IPS-15b (cell line): Measurements from ENCODE around the gene CCDC85B.
"Not testable (repeated sequence)": the region's sequence is repeated elsewhere in the genome, so short reads cannot be mapped to it uniquely, and the experiment has no call there.

Experiments used
- H3K27me3 ChIP-seq: one replicate; pipeline ENCODE4 v1.6.1; 2013; ENCODE audit warnings: low read length; ENCODE audit not compliant: control insufficient read depth, insufficient read depth
- H3K36me3 ChIP-seq: one replicate; pipeline ENCODE4 v1.6.1; 2013; ENCODE audit warnings: low read length; ENCODE audit not compliant: control insufficient read depth, insufficient read depth
- H3K4me1 ChIP-seq: one replicate; pipeline ENCODE4 v1.6.1; 2013; ENCODE audit warnings: mild to moderate bottlenecking, low read length; ENCODE audit not compliant: control insufficient read depth, insufficient read depth
- H3K4me3 ChIP-seq: one replicate; pipeline ENCODE4 v1.5.1; 2013; ENCODE audit warnings: low read depth, low read length
- H3K9ac ChIP-seq: one replicate; pipeline ENCODE4 v1.6.1; 2013; ENCODE audit warnings: low read depth, mild to moderate bottlenecking, low read length
- H3K9me3 ChIP-seq: one replicate; pipeline ENCODE4 v1.6.1; 2013; ENCODE audit warnings: mild to moderate bottlenecking, low read length; ENCODE audit not compliant: control insufficient read depth, insufficient read depth

Gene CCDC85B

DNA sequence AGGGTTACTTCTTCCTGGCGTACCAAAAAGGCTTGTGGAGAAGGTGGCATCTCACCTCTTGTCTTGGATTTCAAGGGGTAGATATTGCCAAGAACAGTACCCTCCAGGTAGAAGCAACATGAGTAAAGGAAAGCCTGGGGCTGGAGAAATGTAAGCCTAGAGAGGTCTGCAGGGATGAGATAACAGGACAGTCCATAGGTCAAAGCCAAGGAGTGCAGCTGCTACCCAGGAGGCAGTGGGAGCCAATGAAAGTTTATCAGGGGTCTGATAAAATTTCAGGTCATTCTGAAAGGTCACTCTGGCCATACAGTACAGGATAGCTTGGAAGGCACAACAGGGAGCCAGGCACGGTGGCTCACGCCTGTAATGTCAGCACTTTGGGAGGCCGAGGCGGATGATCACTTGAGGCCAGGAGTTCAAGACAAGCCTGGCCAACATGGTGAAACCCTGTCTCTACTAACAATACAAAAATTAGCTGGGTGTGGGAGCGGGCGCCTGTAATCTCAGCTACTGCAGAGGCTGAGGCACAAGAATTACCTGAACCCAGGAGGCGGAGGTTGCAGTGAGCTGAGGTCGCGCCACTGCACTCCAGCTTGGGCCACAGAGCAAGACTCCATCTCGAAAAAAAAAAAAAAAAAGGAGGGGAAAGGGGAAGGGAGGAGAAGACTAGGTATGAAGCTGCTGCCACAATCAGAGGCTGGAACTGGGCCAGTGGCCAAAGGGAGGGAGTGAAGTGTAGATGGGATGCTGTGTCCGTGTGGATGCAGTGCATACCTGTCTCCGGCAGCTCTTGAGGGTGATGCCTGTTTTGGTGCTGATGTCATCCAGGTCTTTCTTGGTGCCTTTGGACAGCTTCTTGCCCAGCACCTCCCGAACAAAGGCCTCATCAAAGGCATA is 3.4 kb upstream of the CCDC85B start:
- Histone ChIP-seq H3K4me3 (peak overlapping the region; percentile 96), H3K4me1 (peaks cover 9% of the 10 kb centered on the region), H3K36me3 (peaks cover 34% of the 10 kb centered on the region), H3K27me3 (peaks cover 19% of the 10 kb centered on the region), H3K9me3 (no peaks in the 10 kb centered on the region), H3K9ac (peak overlapping the region; percentile 76)

DNA sequence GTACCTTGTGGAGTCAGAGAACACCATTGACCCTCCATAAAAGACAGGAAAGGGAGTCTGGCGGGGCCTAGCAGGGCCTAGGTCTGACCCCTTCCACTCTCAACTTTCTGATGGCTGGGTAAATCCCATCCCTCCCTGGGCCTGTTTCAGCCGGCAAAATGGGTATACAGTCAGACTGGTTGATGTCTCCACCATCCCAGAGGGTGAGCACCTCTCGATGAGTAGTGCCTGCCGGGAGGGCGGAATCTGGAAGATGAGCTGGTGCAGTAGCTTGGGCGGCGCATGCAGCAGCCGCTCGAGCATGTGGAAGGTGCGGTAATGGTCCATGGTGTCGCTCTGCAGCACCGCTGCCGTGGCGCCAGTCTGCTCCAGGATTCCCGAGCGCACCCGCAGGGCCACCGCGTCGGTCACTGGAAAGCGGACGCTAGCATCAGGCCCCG is 2.7 kb upstream of the CCDC85B start:
- peaks cover 27% of the 10 kb centered on the region for H3K36me3 ChIP-seq
- peaks cover 10% of the 10 kb centered on the region for H3K4me1 ChIP-seq

GRCh38 chr11:65888163-65888814 is 2.2 kb upstream of the CCDC85B start, which contains the start of gene FIBP:
TSS of gene FIBP (minus strand) at chr11:65888471. CDS start at chr11:65888418, 53 bp downstream.
- peak within 1 kb of the TSS; percentile 76 for H3K9ac ChIP-seq
- peaks cover 22% of the 10 kb centered on the region for H3K36me3 ChIP-seq
- no peaks in the 10 kb centered on the region for H3K9me3 ChIP-seq
- H3K4me3 ChIP-seq: peak within 1 kb of the TSS; percentile 96
- H3K27me3 ChIP-seq: peaks cover 19% of the 10 kb centered on the region
- H3K4me1 ChIP-seq: peaks cover 10% of the 10 kb centered on the region

More for the DNA sequence above, 2.7 kb upstream of the CCDC85B start:
- Histone ChIP-seq H3K9me3 (no peaks in the 10 kb centered on the region), H3K4me3 (peak overlapping the region; percentile 96), H3K9ac (peak overlapping the region; percentile 76), H3K27me3 (peaks cover 19% of the 10 kb centered on the region)

DNA sequence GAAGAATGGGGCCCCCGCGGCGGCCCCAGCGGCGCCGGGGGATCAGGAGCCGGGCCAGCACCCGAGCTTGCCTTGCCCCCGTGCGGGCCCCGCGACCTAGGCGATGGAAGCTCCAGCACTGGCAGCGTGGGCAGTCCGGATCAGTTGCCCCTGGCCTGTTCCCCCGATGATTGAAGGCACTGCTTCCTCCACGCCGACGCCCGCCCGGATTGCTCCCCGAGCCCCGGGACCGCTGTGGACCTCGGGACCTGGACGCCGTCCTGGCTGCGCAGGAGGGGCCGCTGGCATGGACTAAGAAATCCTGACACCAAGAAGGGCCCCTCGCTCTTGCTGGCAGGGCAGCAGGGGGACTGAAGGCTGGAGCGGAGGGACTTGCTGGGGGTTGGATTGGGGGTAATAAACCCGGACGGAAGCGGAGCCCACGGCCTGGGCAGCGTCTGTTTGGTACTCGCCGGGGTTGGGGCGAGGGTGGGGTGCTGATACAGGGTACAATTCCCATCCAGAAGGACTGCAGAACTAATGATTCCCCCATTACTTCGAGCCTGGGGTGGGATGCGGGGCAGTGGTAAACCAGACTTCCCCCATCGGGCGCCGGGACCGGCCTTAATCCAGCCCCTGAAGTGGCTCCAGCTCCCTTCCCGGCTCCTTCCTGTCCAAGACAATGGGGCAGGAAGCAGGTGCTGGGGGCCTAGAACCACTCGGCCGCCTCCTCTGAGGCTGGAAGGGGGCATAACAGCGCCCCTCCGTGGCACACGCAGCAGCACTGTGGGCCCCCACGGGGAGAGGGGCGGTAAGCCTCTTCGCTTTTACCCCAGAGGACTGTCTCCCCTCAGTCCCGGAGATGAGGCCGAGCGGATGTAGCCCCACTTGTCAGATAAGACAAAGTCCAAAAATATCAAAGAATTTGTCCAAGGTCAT is 1.0 kb downstream of the CCDC85B start:
- no peaks in the 10 kb centered on the region for H3K36me3 ChIP-seq
- peak overlapping the region; percentile 75 for H3K4me3 ChIP-seq
- H3K27me3 ChIP-seq: peaks cover 21% of the 10 kb centered on the region
- H3K9ac ChIP-seq: peak overlapping the region; percentile 54
- H3K9me3 ChIP-seq: no peaks in the 10 kb centered on the region
- H3K4me1 ChIP-seq: peaks cover 10% of the 10 kb centered on the region

GRCh38 chr11:65892137-65892540 is 1.7 kb downstream of the CCDC85B start:
- H3K36me3 ChIP-seq, H3K4me1 ChIP-seq, H3K9ac ChIP-seq, H3K9me3 ChIP-seq: not testable (repeated sequence)
- peak overlapping the region; percentile 75 for H3K4me3 ChIP-seq
- H3K27me3 ChIP-seq: peaks cover 25% of the 10 kb centered on the region

GRCh38 chr11:65892661-65893317 is 2.3 kb downstream of the CCDC85B start:
- H3K27me3 ChIP-seq: peaks cover 25% of the 10 kb centered on the region
- peaks cover 10% of the 10 kb centered on the region for H3K4me1 ChIP-seq
- H3K36me3 ChIP-seq: no peaks in the 10 kb centered on the region
- no peak overlapping the region for H3K9ac ChIP-seq
- H3K9me3 ChIP-seq: no peaks in the 10 kb centered on the region
- no peak overlapping the region for H3K4me3 ChIP-seq

GRCh38 chr11:65894034-65894591 is 3.6 kb downstream of the CCDC85B start:
- no peak overlapping the region for H3K4me3 ChIP-seq
- peaks cover 35% of the 10 kb centered on the region for H3K27me3 ChIP-seq
- no peaks in the 10 kb centered on the region for H3K9me3 ChIP-seq
- H3K4me1 ChIP-seq: peaks cover 8% of the 10 kb centered on the region
- no peaks in the 10 kb centered on the region for H3K36me3 ChIP-seq
- H3K9ac ChIP-seq: no peak overlapping the region

- H3K36me3 ChIP-seq: no peaks in the 10 kb centered on the region
- peaks cover 3% of the 10 kb centered on the region for H3K4me1 ChIP-seq
- no peaks in the 10 kb centered on the region for H3K9me3 ChIP-seq
- no peak overlapping the region for H3K9ac ChIP-seq
- peaks cover 30% of the 10 kb centered on the region for H3K27me3 ChIP-seq
- H3K4me3 ChIP-seq: no peak overlapping the region
Observed at GRCh38 chr11:65895482-65895981, 5.1 kb downstream of the CCDC85B start.

GRCh38 chr11:65896034-65896999 is 5.8 kb downstream of the CCDC85B start:
- Histone ChIP-seq H3K9me3 (no peaks in the 10 kb centered on the region), H3K36me3 (no peaks in the 10 kb centered on the region), H3K4me3 (no peak overlapping the region), H3K27me3 (peaks cover 36% of the 10 kb centered on the region), H3K9ac (no peak overlapping the region), H3K4me1 (peaks cover 5% of the 10 kb centered on the region)

DNA sequence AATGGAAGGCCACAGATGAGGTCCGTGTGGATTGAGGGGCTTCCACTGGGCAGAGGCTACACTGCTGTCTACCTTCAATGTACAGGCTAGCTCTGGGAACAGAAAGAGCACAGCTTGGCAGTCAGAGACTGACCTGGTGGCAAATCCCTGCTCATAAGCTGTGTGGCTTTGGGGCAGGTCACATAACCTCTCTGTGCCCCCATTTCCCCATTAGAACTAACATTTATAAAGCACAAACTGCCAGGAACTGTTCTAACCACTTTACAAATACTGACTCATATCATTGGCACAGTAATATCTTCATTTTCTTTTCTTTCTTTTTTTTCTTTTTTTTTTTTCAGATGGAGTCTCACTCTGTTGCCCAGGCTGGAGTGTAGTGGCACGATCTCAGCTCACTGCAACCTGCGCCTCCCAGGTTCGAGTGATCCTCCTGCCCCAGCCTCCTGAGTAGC is 6.6 kb downstream of the CCDC85B start:
- no peak overlapping the region for H3K9ac ChIP-seq
- no peaks in the 10 kb centered on the region for H3K9me3 ChIP-seq
- H3K4me1 ChIP-seq: peaks cover 3% of the 10 kb centered on the region
- no peak overlapping the region for H3K4me3 ChIP-seq
- no peaks in the 10 kb centered on the region for H3K36me3 ChIP-seq
- H3K27me3 ChIP-seq: peaks cover 36% of the 10 kb centered on the region
